Aorta (tissue), 5 donors: ENCODE measurements around the gene NAGK. TPM values are rescaled to one million over a fixed set of nuclear protein-coding genes. Genes with fewer than 3 reads are reported as not detected.
"Not testable (repeated sequence)": the region's sequence is repeated elsewhere in the genome, so short reads cannot be mapped to it uniquely, and the experiment has no call there.

Experiments used
- ATAC-seq: fragments of 200-7000 bp; cut with Tn5 transposase; one replicate; pipeline ENCODE4 v1.9.1; 2022; ENCODE audit warnings: moderate library complexity; ENCODE audit not compliant: low FRiP score
- DNase-seq, 2 donors: peaks; one replicate each; pipeline ENCODE4 v3.0.0-alpha.2; 2020
- H3K27ac ChIP-seq, 2 donors: one replicate each; pipeline ENCODE4 v1.5.1; 2013; ENCODE audit warnings: low read length in 2 of 2, mild to moderate bottlenecking in 2 of 2, moderate library complexity in 2 of 2, control low read depth in 1 of 2, inconsistent platforms in 1 of 2, low read depth in 1 of 2
- H3K27me3 ChIP-seq, 2 donors: one replicate each; pipeline ENCODE4 v1.6.1; 2013; ENCODE audit warnings: control low read depth in 1 of 2, low read length in 1 of 2, mild to moderate bottlenecking in 1 of 2, moderate library complexity in 1 of 2; ENCODE audit not compliant: insufficient read depth in 2 of 2, control insufficient read depth in 1 of 2
- H3K36me3 ChIP-seq, 2 donors: one replicate each; pipeline ENCODE4 v1.6.1; 2013; ENCODE audit warnings: control low read depth in 1 of 2, low read length in 1 of 2, mild to moderate bottlenecking in 1 of 2; ENCODE audit not compliant: insufficient read depth in 2 of 2, control insufficient read depth in 1 of 2
- H3K4me1 ChIP-seq, 2 donors: one replicate each; pipeline ENCODE4 v1.6.1; 2013; ENCODE audit warnings: low read length in 2 of 2, control low read depth in 1 of 2, mild to moderate bottlenecking in 1 of 2, moderate library complexity in 1 of 2; ENCODE audit not compliant: insufficient read depth in 2 of 2, control insufficient read depth in 1 of 2
- H3K4me3 ChIP-seq, 2 donors: one replicate each; pipeline ENCODE4 v1.5.1; 2013; ENCODE audit warnings: low read length in 2 of 2, control low read depth in 1 of 2, mild to moderate bottlenecking in 1 of 2
- H3K9me3 ChIP-seq: one replicate; pipeline ENCODE4 v1.6.1; 2013; ENCODE audit warnings: mild to moderate bottlenecking, low read length; ENCODE audit not compliant: control insufficient read depth
- WGBS, 2 donors: extraction: QIAGEN DNeasy Blood & Tissue Kit; methylation state at CpG; one replicate each; pipeline ENCODE4 v1.1.7; 2013; 5-methylcytosine and 5-hydroxymethylcytosine counted together
- intact Hi-C, 2 donors: fragments of 100-400 bp; cut with DNase I; formaldehyde crosslinking; loops; one replicate each; pipeline versions ENCODE4 v1.14.2 to v1.15.0; 2022
- polyA plus RNA-seq, 2 donors: library from polyadenylated mRNA; stranded (reverse); fragments of 200-250 nt; gene quantifications; one replicate each; pipeline ENCODE4 v1.2.3, GENCODE V29; 2013
- total RNA-seq, 2 donors: library from RNA; stranded (reverse); fragmentation: NEBNext Ultra II Directional; extraction: Animal tissue kit (Norgen Biotek cat#: 25700); gene quantifications; one replicate each; pipeline ENCODE4 v1.2.1, GENCODE V29; 2021
- donor health status: healthy with polysubstance abuse.
- donor health status: Bipolar disorder and iron deficiency.
- donor health status: DM: no; HTN: no; CAD: no.
- donor health status: DM: no; HTN: no; CAD: no.
- donor health status: DM: yes; HTN: yes; CAD: no.

The NAGK gene
- total and polyA plus RNA-seq, 4 donors: 60.5 to 199 (median 111) TPM

DNA sequence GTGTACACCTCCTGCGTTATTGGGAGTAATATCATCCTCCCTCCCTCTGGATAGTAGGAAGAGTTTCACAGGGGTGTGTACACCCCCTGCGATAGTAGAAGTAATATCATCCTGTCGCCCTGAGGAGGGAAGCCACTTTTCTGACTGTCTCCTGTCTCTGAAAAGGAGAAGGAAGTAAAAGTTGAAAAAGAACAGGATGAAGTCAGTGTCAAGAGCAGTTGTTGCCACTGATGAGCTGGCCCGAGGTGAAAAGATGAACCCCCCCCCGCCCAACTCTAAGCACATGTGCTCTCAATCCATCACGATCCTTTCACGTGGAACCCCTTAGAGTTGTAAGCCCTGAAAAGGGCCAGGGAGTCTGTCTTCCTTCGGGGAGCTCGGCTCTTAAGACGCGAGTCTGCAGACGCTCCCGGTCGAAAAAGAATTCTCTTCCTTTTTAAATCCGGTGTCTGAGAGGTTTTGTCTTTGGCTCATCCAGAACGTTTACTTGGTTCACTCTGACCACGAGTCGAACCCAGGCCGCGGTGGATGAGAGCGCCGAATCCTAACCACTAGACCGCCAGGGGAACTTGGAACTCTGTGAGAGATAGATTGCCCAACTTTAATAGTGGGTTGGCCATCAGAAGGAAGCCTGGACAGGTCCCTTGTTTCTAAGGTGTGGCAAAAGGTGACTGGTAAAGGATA, 22.4 kb upstream of the NAGK start:
- no peak overlapping the region for H3K27ac ChIP-seq
- no peak overlapping the region for H3K4me3 ChIP-seq
- H3K9me3 ChIP-seq: no peaks in the 10 kb centered on the region
- DNase-seq: no peak
- 81 to 84% methylated on average over 23 of the region's 23 CpGs for WGBS, 2 donors
- no peaks in the 10 kb centered on the region for H3K4me1 ChIP-seq
- no peaks in the 10 kb centered on the region for H3K27me3 ChIP-seq
- no peak for ATAC-seq
- no peaks in the 10 kb centered on the region for H3K36me3 ChIP-seq
- intact Hi-C loops: no loop called here

GRCh38 chr2:71048096-71048495, 20.4 kb upstream of the NAGK start:
- Histone ChIP-seq H3K27ac (no peak overlapping the region), H3K36me3 (no peaks in the 10 kb centered on the region), H3K27me3 (no peaks in the 10 kb centered on the region), H3K9me3 (no peaks in the 10 kb centered on the region), H3K4me1 (no peaks in the 10 kb centered on the region), H3K4me3 (no peak overlapping the region)
- ATAC-seq: no peak
- DNase-seq: no peak
- 83 to 85% methylated on average over 7 of the region's 7 CpGs for WGBS, 2 donors
- intact Hi-C loops: no loop called here

GRCh38 chr2:71049704-71050360, 18.6 kb upstream of the NAGK start:
- H3K4me1 ChIP-seq, H3K9me3 ChIP-seq, ATAC-seq, H3K27me3 ChIP-seq, H3K36me3 ChIP-seq, intact Hi-C loops, H3K27ac ChIP-seq, DNase-seq, H3K4me3 ChIP-seq: not testable (repeated sequence)
- 87 to 91% methylated on average over 10 of the region's 10 CpGs for WGBS, 2 donors

GRCh38 chr2:71055206-71055740, 13.2 kb upstream of the NAGK start:
- WGBS, 2 donors: 75 to 85% methylated on average over 10 of the region's 10 CpGs
- ATAC-seq, H3K27me3 ChIP-seq, intact Hi-C loops, H3K9me3 ChIP-seq, H3K4me1 ChIP-seq, H3K4me3 ChIP-seq, H3K27ac ChIP-seq, H3K36me3 ChIP-seq, DNase-seq: not testable (repeated sequence)

DNA sequence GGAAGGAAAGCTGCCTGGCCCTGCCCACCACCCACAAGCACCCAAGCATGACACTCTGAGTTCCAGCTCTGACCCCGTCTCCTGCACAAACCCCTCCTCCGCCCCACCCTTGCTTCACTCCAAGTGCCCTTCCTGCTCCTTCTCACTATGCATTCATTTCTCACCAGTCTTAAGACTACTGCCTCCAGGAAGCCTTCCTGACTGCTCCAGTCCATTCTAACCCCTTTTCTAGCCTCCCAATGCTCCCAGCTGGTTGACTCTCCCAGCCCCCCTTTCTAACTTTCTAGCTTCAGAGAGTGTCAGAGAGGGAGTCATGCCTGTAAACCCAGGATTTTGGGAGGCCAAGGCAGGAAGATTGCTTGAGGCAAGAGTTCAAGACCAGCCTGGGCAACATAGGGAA, 8.2 kb upstream of the NAGK start:
- WGBS, 2 donors: 79% methylated on average over 2 of the region's 2 CpGs
- H3K4me3 ChIP-seq: no peak overlapping the region
- intact Hi-C loops: no loop called here
- H3K9me3 ChIP-seq: no peaks in the 10 kb centered on the region
- no peak for DNase-seq
- H3K36me3 ChIP-seq: no peaks in the 10 kb centered on the region
- no peaks in the 10 kb centered on the region for H3K4me1 ChIP-seq
- no peak overlapping the region for H3K27ac ChIP-seq
- ATAC-seq: no peak
- H3K27me3 ChIP-seq: no peaks in the 10 kb centered on the region

DNA sequence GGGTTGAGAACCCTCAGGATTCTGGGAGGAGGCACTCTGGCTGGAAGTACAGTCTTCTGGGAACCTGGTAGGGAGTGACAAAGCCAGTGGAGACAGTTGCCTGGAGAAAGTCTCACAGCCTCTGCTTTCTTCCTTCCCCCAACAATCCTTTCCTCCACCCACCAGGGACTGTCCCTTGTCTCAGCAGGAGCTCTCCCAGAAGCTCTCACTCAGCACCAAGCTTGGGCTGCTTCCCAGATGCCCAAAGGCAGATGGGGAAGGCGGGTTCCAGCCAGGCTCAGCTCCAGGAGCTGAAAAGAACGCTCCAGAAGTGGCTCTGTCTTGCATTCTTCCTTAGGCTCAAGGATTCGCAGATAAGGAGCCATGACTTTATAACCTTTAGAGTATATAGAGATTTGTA, 7.6 kb upstream of the NAGK start:
- no peak overlapping the region for H3K27ac ChIP-seq
- H3K27me3 ChIP-seq: no peaks in the 10 kb centered on the region
- H3K9me3 ChIP-seq: no peaks in the 10 kb centered on the region
- intact Hi-C loops: no loop called here
- ATAC-seq: no peak
- H3K4me1 ChIP-seq: no peaks in the 10 kb centered on the region
- no peaks in the 10 kb centered on the region for H3K36me3 ChIP-seq
- 33 to 44% methylated on average over 3 of the region's 3 CpGs for WGBS, 2 donors
- no peak for DNase-seq
- H3K4me3 ChIP-seq: no peak overlapping the region

DNA sequence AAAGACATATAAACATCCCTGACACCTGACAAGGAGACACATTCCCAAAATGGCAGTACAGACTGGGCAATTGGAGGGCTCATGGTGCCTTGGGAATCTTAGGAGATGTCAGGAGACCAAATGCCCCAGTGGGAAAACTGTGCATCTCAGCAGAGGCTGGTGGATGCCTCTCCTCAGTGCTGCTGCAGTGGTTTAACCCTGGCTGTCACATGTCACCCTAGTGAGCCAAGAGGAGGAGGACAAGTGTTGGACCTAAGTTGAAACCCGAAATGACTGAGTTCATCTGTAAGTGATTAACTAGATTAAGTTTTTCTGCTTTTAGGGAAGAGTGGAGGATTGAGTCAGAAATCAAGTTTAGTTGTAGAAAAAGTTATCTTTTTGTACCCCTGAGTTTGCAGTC, 5.2 kb upstream of the NAGK start:
- intact Hi-C loops: no loop called here
- ATAC-seq: no peak
- Histone ChIP-seq H3K9me3 (no peaks in the 10 kb centered on the region), H3K36me3 (no peaks in the 10 kb centered on the region), H3K27me3 (no peaks in the 10 kb centered on the region), H3K4me1 (no peaks in the 10 kb centered on the region), H3K27ac (no peak overlapping the region), H3K4me3 (no peak overlapping the region)
- no peak for DNase-seq
- 56 to 73% methylated on average over 1 of the region's 1 CpG for WGBS, 2 donors

GRCh38 chr2:71064110-71064611, 4.3 kb upstream of the NAGK start:
- Histone ChIP-seq H3K9me3 (no peaks in the 10 kb centered on the region), H3K27me3 (no peaks in the 10 kb centered on the region), H3K27ac (no peak overlapping the region), H3K4me1 (no peaks in the 10 kb centered on the region), H3K4me3 (no peak overlapping the region), H3K36me3 (no peaks in the 10 kb centered on the region)
- 66 to 67% methylated on average over 9 of the region's 9 CpGs for WGBS, 2 donors
- intact Hi-C loops: no loop called here
- no peak for DNase-seq
- ATAC-seq: no peak
